ENCODE data around the gene MYMK.

Gene MYMK

DNA sequence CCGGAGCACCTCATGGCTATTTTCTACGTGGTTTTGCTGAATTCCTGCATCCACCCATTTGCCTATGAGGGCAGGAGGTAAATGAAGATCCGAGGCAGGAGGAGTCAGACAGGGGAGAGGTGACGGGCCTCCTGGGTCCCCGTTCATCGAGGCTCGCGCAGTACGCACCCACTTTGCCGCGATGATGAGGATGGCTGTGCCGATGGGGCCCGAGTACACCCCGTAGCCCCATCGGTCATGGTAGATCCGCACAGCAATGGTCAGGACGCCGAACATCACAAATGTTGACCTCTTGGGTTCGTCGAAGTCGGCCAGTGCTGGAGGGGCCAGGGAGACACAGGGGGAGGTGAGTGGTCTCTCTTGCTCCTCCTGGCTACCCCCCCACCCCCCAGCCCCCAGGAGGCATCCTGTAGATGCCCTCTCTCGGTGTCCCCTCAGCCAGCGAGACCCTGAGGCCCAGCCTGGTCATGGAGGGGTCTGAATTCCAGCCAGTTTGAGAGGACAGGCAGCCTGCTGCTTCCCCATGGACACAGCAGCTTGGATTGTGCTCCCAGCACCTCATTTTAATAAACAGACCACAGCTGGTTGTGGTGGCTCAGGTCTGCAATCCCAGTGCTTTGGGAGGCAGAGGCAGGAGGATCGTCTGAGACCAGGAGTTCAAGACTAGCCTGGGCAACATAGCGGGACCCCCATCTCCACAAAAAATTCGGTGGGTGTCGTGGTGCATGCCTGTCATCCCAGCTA, 5.9 kb downstream of the MYMK start:
- WGBS (ENCODE audit: extremely low coverage, insufficient coverage, insufficient read length) = no CpG with 5 or more reads among the region's 27 CpGs
- Histone ChIP-seq H3K4me3 (ENCODE audit: low read depth, low read length) (no peak overlapping the region), H3K4ac (ENCODE audit: low read depth, low read length) (no peak overlapping the region), H3K9me3 (ENCODE audit: insufficient read depth, low read depth, low read length) (no peaks in the 10 kb centered on the region), H3K23ac (ENCODE audit: low read length) (no peak overlapping the region), H4K8ac (ENCODE audit: low read depth, low read length) (no peak overlapping the region), H3K36me3 (ENCODE audit: control insufficient read depth in 1 of 2, insufficient read depth in 2 of 2, low read length in 2 of 2) (no peaks in the 10 kb centered on the region), H3K4me1 (ENCODE audit: control insufficient read depth in 1 of 2, insufficient read depth in 2 of 2, low read length in 2 of 2) (peaks cover 0 to 2% of the 10 kb centered on the region in 2 experiments), H3K79me1 (ENCODE audit: low read length) (no peaks in the 10 kb centered on the region), H3K4me2 (ENCODE audit: low read length) (no peak overlapping the region), H3K18ac (ENCODE audit: low read length) (no peak overlapping the region), H3K27ac (ENCODE audit: low read depth, low read length) (no peak overlapping the region), H4K91ac (ENCODE audit: low read depth, low read length) (no peak overlapping the region), H3K27me3 (ENCODE audit: insufficient read depth, low read length) (no peaks in the 10 kb centered on the region), H3K79me2 (ENCODE audit: control insufficient read depth, insufficient read depth, low read length, poor library complexity) (no peaks in the 10 kb centered on the region), H2BK12ac (ENCODE audit: low read length) (no peak overlapping the region), H3K14ac (ENCODE audit: low read length) (no peak overlapping the region), H4K12ac (ENCODE audit: low read depth, low read length) (no peak overlapping the region), H2BK120ac (ENCODE audit: insufficient read depth, low read length, poor library complexity) (no peak overlapping the region), H3K9ac (ENCODE audit: low read length) (no peak overlapping the region), H2AFZ (ENCODE audit: insufficient read depth, low read length, poor library complexity) (no peak overlapping the region), H2BK5ac (ENCODE audit: low read depth, low read length, poor library complexity) (no peak overlapping the region), H2AK5ac (ENCODE audit: low read length) (no peak overlapping the region)
- no peak for DNase-seq

DNA sequence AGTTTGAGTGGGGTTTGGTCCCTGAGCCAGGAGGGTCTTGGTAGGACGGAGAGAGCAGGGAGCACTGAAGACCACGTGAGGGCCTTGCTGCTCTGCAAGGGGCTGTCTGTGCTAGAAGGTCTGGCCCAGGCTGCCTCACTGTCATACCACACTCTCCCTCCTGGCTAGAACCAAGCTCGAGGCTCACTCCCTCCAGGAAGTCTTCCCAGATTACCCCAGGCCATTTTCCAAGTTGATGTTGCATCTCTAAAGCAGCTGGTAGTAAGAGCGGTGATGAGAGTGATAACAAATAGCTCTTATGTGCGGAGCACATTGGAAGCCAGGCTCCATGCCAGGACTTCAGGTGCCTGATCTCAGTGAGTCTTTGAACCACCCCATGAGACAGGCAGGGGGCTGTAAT, 6.6 kb downstream of the MYMK start:
- no peaks in the 10 kb centered on the region for H3K79me1 ChIP-seq (ENCODE audit: low read length)
- DNase-seq = no peak
- no peak overlapping the region for H2BK120ac ChIP-seq (ENCODE audit: insufficient read depth, low read length, poor library complexity)
- no peak overlapping the region for H4K91ac ChIP-seq (ENCODE audit: low read depth, low read length)
- no peak overlapping the region for H3K9ac ChIP-seq (ENCODE audit: low read length)
- H3K4me1 ChIP-seq (ENCODE audit: control insufficient read depth in 1 of 2, insufficient read depth in 2 of 2, low read length in 2 of 2) = peaks cover 0 to 2% of the 10 kb centered on the region in 2 experiments
- H2BK12ac ChIP-seq (ENCODE audit: low read length) = no peak overlapping the region
- no peak overlapping the region for H4K12ac ChIP-seq (ENCODE audit: low read depth, low read length)
- no peaks in the 10 kb centered on the region for H3K27me3 ChIP-seq (ENCODE audit: insufficient read depth, low read length)
- H2AFZ ChIP-seq (ENCODE audit: insufficient read depth, low read length, poor library complexity) = no peak overlapping the region
- H2BK5ac ChIP-seq (ENCODE audit: low read depth, low read length, poor library complexity) = no peak overlapping the region
- no peaks in the 10 kb centered on the region for H3K79me2 ChIP-seq (ENCODE audit: control insufficient read depth, insufficient read depth, low read length, poor library complexity)
- H2AK5ac ChIP-seq (ENCODE audit: low read length) = no peak overlapping the region
- no peak overlapping the region for H3K4ac ChIP-seq (ENCODE audit: low read depth, low read length)
- H4K8ac ChIP-seq (ENCODE audit: low read depth, low read length) = no peak overlapping the region
- H3K9me3 ChIP-seq (ENCODE audit: insufficient read depth, low read depth, low read length) = no peaks in the 10 kb centered on the region
- H3K14ac ChIP-seq (ENCODE audit: low read length) = no peak overlapping the region
- H3K23ac ChIP-seq (ENCODE audit: low read length) = no peak overlapping the region
- no peaks in the 10 kb centered on the region for H3K36me3 ChIP-seq (ENCODE audit: control insufficient read depth in 1 of 2, insufficient read depth in 2 of 2, low read length in 2 of 2)
- H3K27ac ChIP-seq (ENCODE audit: low read depth, low read length) = no peak overlapping the region
- H3K18ac ChIP-seq (ENCODE audit: low read length) = no peak overlapping the region
- WGBS (ENCODE audit: extremely low coverage, insufficient coverage, insufficient read length) = no CpG with 5 or more reads among the region's 5 CpGs
- H3K4me2 ChIP-seq (ENCODE audit: low read length) = no peak overlapping the region
- H3K4me3 ChIP-seq (ENCODE audit: low read depth, low read length) = no peak overlapping the region

DNA sequence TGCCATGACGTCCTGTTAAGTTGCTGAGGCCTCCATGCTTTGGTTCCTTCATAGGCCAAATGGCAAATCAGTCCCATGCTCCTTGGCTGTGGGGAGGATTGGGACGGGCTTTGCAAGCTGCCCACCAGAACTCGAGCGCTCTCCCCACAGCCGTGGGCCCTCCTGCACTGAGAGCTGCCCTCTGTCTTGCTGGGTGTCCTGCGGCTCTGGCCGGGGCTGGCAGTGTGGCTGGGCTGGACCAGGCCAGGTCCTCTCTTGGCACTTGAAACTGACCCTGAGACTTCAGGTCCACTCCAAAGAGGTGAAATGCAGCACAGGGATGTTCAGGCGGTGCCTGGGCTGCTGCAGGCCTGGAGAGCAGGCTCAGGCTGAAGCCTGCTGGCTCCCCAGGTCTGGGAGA, 7.0 kb downstream of the MYMK start:
- Histone ChIP-seq H2AFZ (ENCODE audit: insufficient read depth, low read length, poor library complexity) (no peak overlapping the region), H3K9me3 (ENCODE audit: insufficient read depth, low read depth, low read length) (no peaks in the 10 kb centered on the region), H3K4me1 (ENCODE audit: control insufficient read depth in 1 of 2, insufficient read depth in 2 of 2, low read length in 2 of 2) (peaks cover 0 to 2% of the 10 kb centered on the region in 2 experiments), H3K4ac (ENCODE audit: low read depth, low read length) (no peak overlapping the region), H3K27me3 (ENCODE audit: insufficient read depth, low read length) (no peaks in the 10 kb centered on the region), H3K79me2 (ENCODE audit: control insufficient read depth, insufficient read depth, low read length, poor library complexity) (no peaks in the 10 kb centered on the region), H4K12ac (ENCODE audit: low read depth, low read length) (no peak overlapping the region), H2BK5ac (ENCODE audit: low read depth, low read length, poor library complexity) (no peak overlapping the region), H3K23ac (ENCODE audit: low read length) (no peak overlapping the region), H3K27ac (ENCODE audit: low read depth, low read length) (no peak overlapping the region), H2AK5ac (ENCODE audit: low read length) (no peak overlapping the region), H3K9ac (ENCODE audit: low read length) (no peak overlapping the region), H3K36me3 (ENCODE audit: control insufficient read depth in 1 of 2, insufficient read depth in 2 of 2, low read length in 2 of 2) (no peaks in the 10 kb centered on the region), H3K4me2 (ENCODE audit: low read length) (no peak overlapping the region), H3K79me1 (ENCODE audit: low read length) (no peaks in the 10 kb centered on the region), H2BK120ac (ENCODE audit: insufficient read depth, low read length, poor library complexity) (no peak overlapping the region), H4K91ac (ENCODE audit: low read depth, low read length) (peak overlapping the region; percentile 27), H3K4me3 (ENCODE audit: low read depth, low read length) (no peak overlapping the region), H2BK12ac (ENCODE audit: low read length) (no peak overlapping the region), H4K8ac (ENCODE audit: low read depth, low read length) (no peak overlapping the region), H3K18ac (ENCODE audit: low read length) (no peak overlapping the region), H3K14ac (ENCODE audit: low read length) (no peak overlapping the region)
- DNase-seq = no peak
- WGBS (ENCODE audit: extremely low coverage, insufficient coverage, insufficient read length) = no CpG with 5 or more reads among the region's 8 CpGs

DNA sequence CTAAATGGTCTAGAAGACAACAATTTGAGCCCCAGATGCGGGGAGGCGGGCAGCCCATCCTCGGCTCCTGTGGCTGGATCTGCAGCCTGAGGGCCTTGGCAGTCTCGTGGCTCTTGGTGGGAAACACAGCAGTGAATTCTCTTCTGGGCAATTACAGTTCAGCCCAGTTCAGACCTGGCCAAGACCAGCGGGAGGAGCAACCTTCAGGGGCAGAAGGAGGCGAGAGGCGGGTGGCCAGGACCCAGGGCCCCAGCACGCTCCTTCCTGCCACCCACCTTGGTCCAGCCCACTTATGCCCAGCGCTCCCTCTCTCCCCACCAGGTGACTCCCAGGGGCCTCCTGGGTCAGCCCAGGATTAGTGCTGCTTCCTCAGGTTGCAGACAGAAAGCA, 7.8 kb downstream of the MYMK start:
- Histone ChIP-seq H3K9me3 (ENCODE audit: insufficient read depth, low read depth, low read length) (peaks cover 7% of the 10 kb centered on the region), H3K14ac (ENCODE audit: low read length) (no peak overlapping the region), H3K4me2 (ENCODE audit: low read length) (no peak overlapping the region), H4K8ac (ENCODE audit: low read depth, low read length) (no peak overlapping the region), H3K4me3 (ENCODE audit: low read depth, low read length) (no peak overlapping the region), H3K27ac (ENCODE audit: low read depth, low read length) (no peak overlapping the region), H3K36me3 (ENCODE audit: control insufficient read depth in 1 of 2, insufficient read depth in 2 of 2, low read length in 2 of 2) (no peaks in the 10 kb centered on the region), H3K4ac (ENCODE audit: low read depth, low read length) (no peak overlapping the region), H2BK5ac (ENCODE audit: low read depth, low read length, poor library complexity) (no peak overlapping the region), H2AFZ (ENCODE audit: insufficient read depth, low read length, poor library complexity) (no peak overlapping the region), H2BK12ac (ENCODE audit: low read length) (no peak overlapping the region), H4K12ac (ENCODE audit: low read depth, low read length) (no peak overlapping the region), H3K79me1 (ENCODE audit: low read length) (no peaks in the 10 kb centered on the region), H2BK120ac (ENCODE audit: insufficient read depth, low read length, poor library complexity) (no peak overlapping the region), H3K18ac (ENCODE audit: low read length) (no peak overlapping the region), H3K9ac (ENCODE audit: low read length) (no peak overlapping the region), H4K91ac (ENCODE audit: low read depth, low read length) (no peak overlapping the region), H3K79me2 (ENCODE audit: control insufficient read depth, insufficient read depth, low read length, poor library complexity) (no peaks in the 10 kb centered on the region), H3K4me1 (ENCODE audit: control insufficient read depth in 1 of 2, insufficient read depth in 2 of 2, low read length in 2 of 2) (peaks cover 0 to 4% of the 10 kb centered on the region in 2 experiments), H3K23ac (ENCODE audit: low read length) (no peak overlapping the region), H2AK5ac (ENCODE audit: low read length) (no peak overlapping the region), H3K27me3 (ENCODE audit: insufficient read depth, low read length) (no peaks in the 10 kb centered on the region)
- no peak for DNase-seq
- WGBS (ENCODE audit: extremely low coverage, insufficient coverage, insufficient read length) = no CpG with 5 or more reads among the region's 9 CpGs
